8988T (cell line): Measurements from ENCODE around the gene GMEB1.
"Not testable (repeated sequence)": the region's sequence is repeated elsewhere in the genome, so short reads cannot be mapped to it uniquely, and the experiment has no call there.

Source experiments
- DNase-seq: peaks from one replicate; pipeline ENCODE4 v3.0.0; 2011

The GMEB1 gene

GRCh38 chr1:28668191-28668955 is at the start of gene GMEB1:
Gene GMEB1 (plus strand): TSS chr1:28668784. CDS start chr1:28683613, 14,829 bp downstream.
- DNase-seq: peak; percentile 89

- DNase-seq: no peak
Observed at GRCh38 chr1:28631713-28632112, 36.9 kb upstream of the GMEB1 start.

- DNase-seq: no peak
Observed at GRCh38 chr1:28632560-28632959, 36.0 kb upstream of the GMEB1 start.

- DNase-seq: no peak
Observed at GRCh38 chr1:28640766-28641165, 27.8 kb upstream of the GMEB1 start.

GRCh38 chr1:28642056-28642846 is 26.3 kb upstream of the GMEB1 start:
- no peak for DNase-seq

- DNase-seq: peak; percentile 71
Observed at GRCh38 chr1:28642847-28643635, 25.5 kb upstream of the GMEB1 start, which contains the start of gene TAF12. Gene TAF12 (minus strand): TSS chr1:28643067. CDS start chr1:28622081, 20,986 bp downstream.

GRCh38 chr1:28644494-28644893 is 24.1 kb upstream of the GMEB1 start:
- DNase-seq: no peak

GRCh38 chr1:28645406-28645805 is 23.2 kb upstream of the GMEB1 start:
- DNase-seq: not testable (repeated sequence)

GRCh38 chr1:28646040-28646439 is 22.5 kb upstream of the GMEB1 start:
- no peak for DNase-seq

GRCh38 chr1:28648008-28648473 is 20.5 kb upstream of the GMEB1 start:
- peak; percentile 52 for DNase-seq

GRCh38 chr1:28648474-28649198 is 19.9 kb upstream of the GMEB1 start, which contains the start of gene RNU11:
Gene RNU11 (plus strand): TSS chr1:28648600.
- peak; percentile 56 for DNase-seq

- not testable (repeated sequence) for DNase-seq
Observed at GRCh38 chr1:28653063-28653462, 15.5 kb upstream of the GMEB1 start.

- not testable (repeated sequence) for DNase-seq
Observed at GRCh38 chr1:28653870-28654269, 14.7 kb upstream of the GMEB1 start.

GRCh38 chr1:28655448-28656311 is 12.9 kb upstream of the GMEB1 start:
- DNase-seq: not testable (repeated sequence)

- DNase-seq: no peak
Observed at GRCh38 chr1:28656335-28656734, 12.2 kb upstream of the GMEB1 start.

- DNase-seq: no peak
Observed at GRCh38 chr1:28663871-28664470, 4.6 kb upstream of the GMEB1 start.

- no peak for DNase-seq
Observed at GRCh38 chr1:28666806-28667205, 1.8 kb upstream of the GMEB1 start.

GRCh38 chr1:28668956-28669723 is 556 bp downstream of the GMEB1 start:
- DNase-seq: peak; percentile 83

GRCh38 chr1:28671254-28671780 is 2.7 kb downstream of the GMEB1 start:
- no peak for DNase-seq

GRCh38 chr1:28672971-28673370 is 4.4 kb downstream of the GMEB1 start:
- not testable (repeated sequence) for DNase-seq
